Neuronal stem cell (in vitro differentiated cells): ENCODE data around the gene MTOR.

Source experiments
- DNase-seq: peaks from one replicate; pipeline ENCODE4 v3.0.0-alpha.2; 2013; ENCODE audit warnings: low spot score
- H2AFZ ChIP-seq: one replicate; pipeline ENCODE4 v1.6.1; 2013; ENCODE audit warnings: mild to moderate bottlenecking, low read length, inconsistent platforms
- H2AK5ac ChIP-seq: 2 replicates; pipeline ENCODE4 v1.6.1; 2013; ENCODE audit warnings: low read depth, mild to moderate bottlenecking, inconsistent platforms, low read length, moderate library complexity, mixed read lengths
- H2BK120ac ChIP-seq: 2 replicates; pipeline ENCODE4 v1.6.1; 2013; ENCODE audit warnings: low read depth, mild to moderate bottlenecking, inconsistent platforms, low read length, moderate library complexity, mixed read lengths
- H2BK12ac ChIP-seq: one replicate; pipeline ENCODE4 v1.6.1; 2013; ENCODE audit warnings: low read length, inconsistent platforms
- H2BK15ac ChIP-seq: 2 replicates; pipeline ENCODE4 v1.6.1; 2013; ENCODE audit warnings: mild to moderate bottlenecking, low read length, inconsistent platforms, mixed read lengths
- H2BK5ac ChIP-seq: one replicate; pipeline ENCODE4 v1.6.1; 2013; ENCODE audit warnings: inconsistent platforms, mild to moderate bottlenecking, low read length, moderate library complexity
- H3K14ac ChIP-seq: one replicate; pipeline ENCODE4 v1.6.1; 2013; ENCODE audit warnings: low read length, inconsistent platforms
- H3K18ac ChIP-seq: 2 replicates; pipeline ENCODE4 v1.6.1; 2013; ENCODE audit warnings: low read length, inconsistent platforms
- H3K23ac ChIP-seq: 2 replicates; pipeline ENCODE4 v1.6.1; 2013; ENCODE audit warnings: low read depth, mild to moderate bottlenecking, mixed read lengths, low read length, inconsistent platforms; ENCODE audit not compliant: poor library complexity
- H3K27ac ChIP-seq: replicated peaks from 3 replicates; pipeline ENCODE4 v1.5.1; 2013; ENCODE audit warnings: low read length, inconsistent platforms
- H3K27me3 ChIP-seq, 3 experiments: 2 replicates each; pipeline ENCODE4 v1.6.1; 2013; ENCODE audit warnings: low read length in 3 of 3, mild to moderate bottlenecking in 2 of 3, inconsistent platforms in 1 of 3, low read depth in 1 of 3, mixed read lengths in 1 of 3, moderate library complexity in 1 of 3; ENCODE audit not compliant: control insufficient read depth in 3 of 3, insufficient read depth in 3 of 3
- H3K36me3 ChIP-seq, 2 donors: replicated peaks in 1 of 2; 2 replicates each; pipeline ENCODE4 v1.6.1; 2013; ENCODE audit warnings: low read length in 2 of 2; ENCODE audit not compliant: control insufficient read depth in 2 of 2, insufficient read depth in 2 of 2
- H3K4ac ChIP-seq: 2 replicates; pipeline ENCODE4 v1.6.1; 2013; ENCODE audit warnings: inconsistent platforms, mild to moderate bottlenecking, low read length, moderate library complexity
- H3K4me1 ChIP-seq, 2 donors: 1 replicate in 1 of 2; 2 replicates in 1 of 2; pipeline ENCODE4 v1.6.1; 2013; ENCODE audit warnings: low read length in 2 of 2, low read depth in 1 of 2; ENCODE audit not compliant: control insufficient read depth in 2 of 2, insufficient read depth in 1 of 2
- H3K4me2 ChIP-seq: one replicate; pipeline ENCODE4 v1.6.1; 2013; ENCODE audit warnings: mild to moderate bottlenecking, low read length, inconsistent platforms; ENCODE audit not compliant: insufficient read depth, poor library complexity, severe bottlenecking
- H3K4me3 ChIP-seq, 2 donors: 2 replicates each; pipeline ENCODE4 v1.5.1; 2013; ENCODE audit warnings: low read length in 2 of 2, mild to moderate bottlenecking in 2 of 2, inconsistent platforms in 1 of 2, moderate library complexity in 1 of 2
- H3K79me1 ChIP-seq: one replicate; pipeline ENCODE4 v1.6.1; 2013; ENCODE audit warnings: low read depth, mild to moderate bottlenecking, inconsistent platforms, low read length, moderate library complexity
- H3K9ac ChIP-seq: one replicate; pipeline ENCODE4 v1.6.1; 2013; ENCODE audit warnings: mild to moderate bottlenecking, low read depth, low read length, inconsistent platforms; ENCODE audit not compliant: poor library complexity
- H3K9me3 ChIP-seq, 2 donors: replicated peaks in 1 of 2; 2 replicates each; pipeline versions ENCODE3 to v1.6.1; 2013; ENCODE audit warnings: low read length in 2 of 2, mild to moderate bottlenecking in 2 of 2, inconsistent platforms in 1 of 2, low read depth in 1 of 2, mixed read lengths in 1 of 2, moderate library complexity in 1 of 2; ENCODE audit not compliant: control insufficient read depth in 2 of 2, insufficient read depth in 1 of 2
- H4K8ac ChIP-seq: one replicate; pipeline ENCODE4 v1.6.1; 2013; ENCODE audit warnings: low read depth, mild to moderate bottlenecking, inconsistent platforms, low read length, moderate library complexity
- H4K91ac ChIP-seq: one replicate; pipeline ENCODE4 v1.6.1; 2013; ENCODE audit warnings: low read length, low read depth, mild to moderate bottlenecking, inconsistent platforms; ENCODE audit not compliant: poor library complexity
- WGBS, 2 donors: extraction: QIAGEN DNeasy Blood & Tissue Kit; methylation state at CpG; one replicate each; pipeline ENCODE4 v1.1.7; 2013; ENCODE audit warnings: missing lambda C conversion rate in 2 of 2, mixed read lengths in 1 of 2; ENCODE audit not compliant: insufficient read length in 2 of 2, insufficient replicate concordance in 1 of 2; ENCODE audit errors: extremely low coverage in 2 of 2; 5-methylcytosine and 5-hydroxymethylcytosine counted together

Gene MTOR

GRCh38 chr1:11280719-11281376, 18.5 kb upstream of the MTOR start:
- H3K9ac ChIP-seq, result no peak overlapping the region
- H3K23ac ChIP-seq, result no peak overlapping the region
- no peak overlapping the region for H2BK15ac ChIP-seq
- no peak overlapping the region for H3K4me3 ChIP-seq
- H2AK5ac ChIP-seq, result no peak overlapping the region
- H3K4ac ChIP-seq, result no peak overlapping the region
- WGBS, 2 donors, result no CpG with 5 or more reads among the region's 4 CpGs
- H4K91ac ChIP-seq, result no peak overlapping the region
- no peak overlapping the region for H3K18ac ChIP-seq
- peaks cover 0 to 54% of the 10 kb centered on the region in 2 donors for H3K36me3 ChIP-seq
- H3K27ac ChIP-seq, result no peak overlapping the region
- no peak overlapping the region for H2BK5ac ChIP-seq
- no peak overlapping the region for H3K4me2 ChIP-seq
- H2BK12ac ChIP-seq, result no peak overlapping the region
- no peak overlapping the region for H2AFZ ChIP-seq
- peaks cover 4 to 6% of the 10 kb centered on the region in 2 donors for H3K4me1 ChIP-seq
- no peaks in the 10 kb centered on the region for H3K9me3 ChIP-seq
- H4K8ac ChIP-seq, result no peak overlapping the region
- H3K14ac ChIP-seq, result no peak overlapping the region
- no peak for DNase-seq
- H3K79me1 ChIP-seq, result peaks cover 2% of the 10 kb centered on the region
- no peaks in the 10 kb centered on the region for H3K27me3 ChIP-seq
- no peak overlapping the region for H2BK120ac ChIP-seq

DNA sequence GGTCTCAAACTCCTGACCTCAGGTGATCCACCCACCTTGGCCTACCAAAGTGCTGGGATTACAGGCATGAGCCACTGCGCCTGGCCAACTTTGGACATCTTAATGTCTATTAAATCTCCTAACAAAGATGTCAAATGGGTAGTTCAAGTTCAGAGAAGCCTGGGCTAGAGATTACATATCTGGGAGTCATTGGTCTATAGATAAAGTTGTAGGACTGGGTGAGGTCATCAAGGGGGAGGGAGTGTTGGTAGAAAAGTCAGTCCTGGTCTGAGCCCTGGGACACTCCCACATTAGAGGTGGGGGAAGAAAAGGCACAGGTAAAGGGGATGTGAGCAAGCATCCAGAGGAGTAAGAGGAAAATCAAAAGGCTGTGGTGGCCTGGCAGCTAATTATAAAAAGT, 17.3 kb upstream of the MTOR start:
- H3K4ac ChIP-seq, result no peak overlapping the region
- no peaks in the 10 kb centered on the region for H3K9me3 ChIP-seq
- H3K4me1 ChIP-seq, result no peaks in the 10 kb centered on the region
- H3K36me3 ChIP-seq, result peaks cover 0 to 54% of the 10 kb centered on the region in 2 donors
- H3K18ac ChIP-seq, result no peak overlapping the region
- WGBS, 2 donors, result no CpG with 5 or more reads among the region's 1 CpG
- H3K23ac ChIP-seq, result no peak overlapping the region
- DNase-seq, result no peak
- no peak overlapping the region for H2BK5ac ChIP-seq
- H3K4me2 ChIP-seq, result no peak overlapping the region
- no peak overlapping the region for H3K9ac ChIP-seq
- no peak overlapping the region for H3K14ac ChIP-seq
- H3K27ac ChIP-seq, result no peak overlapping the region
- H4K91ac ChIP-seq, result no peak overlapping the region
- H3K27me3 ChIP-seq, result no peaks in the 10 kb centered on the region
- H3K4me3 ChIP-seq, result no peak overlapping the region
- no peaks in the 10 kb centered on the region for H3K79me1 ChIP-seq
- no peak overlapping the region for H2BK12ac ChIP-seq
- H2AK5ac ChIP-seq, result no peak overlapping the region
- H4K8ac ChIP-seq, result no peak overlapping the region
- H2BK120ac ChIP-seq, result no peak overlapping the region
- no peak overlapping the region for H2AFZ ChIP-seq
- H2BK15ac ChIP-seq, result no peak overlapping the region

DNA sequence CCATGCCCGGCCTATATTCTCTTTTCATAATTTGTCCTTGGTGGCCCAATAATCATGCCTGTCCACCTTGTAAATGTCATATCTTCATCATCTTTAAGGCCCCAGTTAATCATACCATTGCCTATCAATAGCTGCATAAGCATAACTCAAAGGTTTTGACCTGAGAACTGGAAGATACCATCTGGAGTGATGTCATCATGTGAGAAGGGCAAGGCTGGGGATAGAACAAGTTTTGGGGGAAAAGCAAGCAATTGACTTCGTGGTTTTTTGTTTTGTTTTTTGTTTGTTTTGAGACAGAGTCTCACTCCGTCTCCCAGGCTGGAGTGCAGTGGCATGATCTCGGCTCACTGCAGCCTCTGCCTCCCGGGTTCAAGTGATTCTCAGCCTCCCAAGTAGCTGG, 16.8 kb upstream of the MTOR start:
- no peak overlapping the region for H2BK120ac ChIP-seq
- no peak overlapping the region for H2BK15ac ChIP-seq
- H2AK5ac ChIP-seq, result no peak overlapping the region
- H3K79me1 ChIP-seq, result no peaks in the 10 kb centered on the region
- H3K4me1 ChIP-seq, result no peaks in the 10 kb centered on the region
- H2BK12ac ChIP-seq, result no peak overlapping the region
- no peak overlapping the region for H2AFZ ChIP-seq
- no peak overlapping the region for H3K18ac ChIP-seq
- H2BK5ac ChIP-seq, result no peak overlapping the region
- H3K9me3 ChIP-seq, result no peaks in the 10 kb centered on the region
- H3K36me3 ChIP-seq, result peaks cover 0 to 54% of the 10 kb centered on the region in 2 donors
- no peak for DNase-seq
- H3K14ac ChIP-seq, result no peak overlapping the region
- no peak overlapping the region for H3K23ac ChIP-seq
- WGBS, 2 donors, result no CpG with 5 or more reads among the region's 5 CpGs
- no peak overlapping the region for H3K27ac ChIP-seq
- H3K4ac ChIP-seq, result no peak overlapping the region
- no peak overlapping the region for H4K91ac ChIP-seq
- H3K4me2 ChIP-seq, result no peak overlapping the region
- no peaks in the 10 kb centered on the region for H3K27me3 ChIP-seq
- H3K9ac ChIP-seq, result no peak overlapping the region
- H4K8ac ChIP-seq, result no peak overlapping the region
- no peak overlapping the region for H3K4me3 ChIP-seq

GRCh38 chr1:11273595-11274234, 11.4 kb upstream of the MTOR start:
- WGBS, 2 donors, result no CpG with 5 or more reads among the region's 22 CpGs
- H3K4me1 ChIP-seq, result peaks cover 0 to 5% of the 10 kb centered on the region in 2 donors
- H3K4ac ChIP-seq, result no peak overlapping the region
- no peaks in the 10 kb centered on the region for H3K9me3 ChIP-seq
- no peak overlapping the region for H2BK120ac ChIP-seq
- peak overlapping the region; percentile 89 to 98 for H3K4me3 ChIP-seq
- no peak overlapping the region for H3K14ac ChIP-seq
- no peak overlapping the region for H4K91ac ChIP-seq
- H3K27ac ChIP-seq, result peak overlapping the region; percentile 83
- no peak overlapping the region for H4K8ac ChIP-seq
- peak overlapping the region; percentile 97 for H3K9ac ChIP-seq
- H3K36me3 ChIP-seq, result peaks cover 0 to 29% of the 10 kb centered on the region in 2 donors
- H3K23ac ChIP-seq, result peak overlapping the region; percentile 34
- H2AK5ac ChIP-seq, result peak overlapping the region; percentile 88
- no peak overlapping the region for H2BK12ac ChIP-seq
- peak overlapping the region; percentile 83 for H2BK15ac ChIP-seq
- DNase-seq, result no peak
- peak overlapping the region; percentile 93 for H2BK5ac ChIP-seq
- H3K27me3 ChIP-seq, result no peaks in the 10 kb centered on the region
- peak overlapping the region; percentile 100 for H2AFZ ChIP-seq
- H3K18ac ChIP-seq, result peak overlapping the region; percentile 100
- peak overlapping the region; percentile 78 for H3K4me2 ChIP-seq
- peaks cover 5% of the 10 kb centered on the region for H3K79me1 ChIP-seq
